GM18526 (cell line): ENCODE measurements around the gene CDHR5.

Experiments
- POLR2A ChIP-seq: IDR thresholded peaks from 3 replicates; pipeline ENCODE4 v1.6.1; 2011; ENCODE audit not compliant: insufficient read length; ENCODE audit errors: extremely low read depth

Gene CDHR5

GRCh38 chr11:636511-637332 is 12.0 kb upstream of the CDHR5 start, which contains the start of gene DRD4:
DRD4 (plus strand) TSS chr11:637269; CDS start chr11:637305, 36 bp downstream.
- TF ChIP-seq POLR2A = no peak

DNA sequence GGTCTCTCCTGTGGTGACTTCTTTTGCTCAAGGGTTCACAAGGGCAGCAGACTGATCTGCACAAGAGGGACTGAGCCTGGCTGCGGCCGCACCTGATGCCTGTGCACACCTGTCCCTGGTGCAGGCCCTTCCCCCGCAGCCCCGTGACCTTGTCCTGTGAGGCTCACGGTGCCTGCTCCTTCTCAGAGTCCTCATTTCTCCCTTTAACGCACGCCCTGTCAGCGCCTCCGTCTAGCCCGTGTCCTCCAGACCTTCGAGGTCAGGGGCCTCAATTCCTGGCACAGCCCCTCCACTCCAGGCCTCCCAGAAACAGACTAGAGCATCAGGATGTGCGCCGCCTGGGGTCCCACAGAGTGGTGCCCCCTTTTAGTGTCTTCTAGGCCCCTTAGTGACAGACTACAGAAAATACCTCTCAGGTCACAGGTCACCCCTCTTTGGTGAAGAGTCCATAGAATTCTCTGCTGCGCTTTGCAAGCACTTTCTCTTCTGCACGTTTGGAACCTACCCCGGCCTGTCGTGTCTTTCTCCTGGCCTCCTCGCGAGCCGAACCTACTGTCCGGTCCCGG is 11.3 kb upstream of the CDHR5 start:
- no peak for TF ChIP-seq POLR2A

- no peak for TF ChIP-seq POLR2A
Measured at GRCh38 chr11:630871-631270, 6.1 kb upstream of the CDHR5 start.

DNA sequence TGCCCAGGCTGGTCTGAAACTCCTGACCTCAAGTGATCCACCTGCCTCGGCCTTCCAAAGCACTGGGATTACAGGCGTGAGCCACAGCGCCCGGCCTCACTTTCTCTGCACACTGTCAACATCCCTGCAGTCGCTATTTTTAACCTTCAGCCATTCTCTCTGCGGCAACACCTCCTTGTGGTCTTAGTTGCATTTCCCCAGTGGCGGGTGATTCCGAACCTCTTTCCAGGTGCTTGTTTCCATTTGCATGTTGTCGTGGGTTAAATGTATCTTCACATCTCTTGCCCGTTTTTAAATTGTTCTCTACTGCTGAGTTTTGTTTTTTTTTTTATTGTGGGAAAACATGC is 4.5 kb upstream of the CDHR5 start:
- no peak for TF ChIP-seq POLR2A

GRCh38 chr11:628056-628455 is 3.3 kb upstream of the CDHR5 start:
- no peak for TF ChIP-seq POLR2A

DNA sequence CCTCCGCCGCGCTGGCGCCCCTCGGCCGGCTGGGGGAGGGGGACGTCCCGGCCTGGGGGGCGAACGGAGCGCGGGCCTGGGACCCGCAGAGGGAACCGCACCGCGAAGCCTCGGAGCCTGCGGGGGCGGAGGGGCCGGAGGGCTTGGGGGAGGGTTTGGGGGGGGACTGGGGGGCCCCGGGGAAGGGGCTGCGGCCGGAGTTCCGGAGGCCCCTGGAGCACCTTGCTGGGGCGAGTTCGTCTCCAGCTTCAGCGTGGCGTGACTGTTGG is 2.5 kb upstream of the CDHR5 start:
- no peak for TF ChIP-seq POLR2A

DNA sequence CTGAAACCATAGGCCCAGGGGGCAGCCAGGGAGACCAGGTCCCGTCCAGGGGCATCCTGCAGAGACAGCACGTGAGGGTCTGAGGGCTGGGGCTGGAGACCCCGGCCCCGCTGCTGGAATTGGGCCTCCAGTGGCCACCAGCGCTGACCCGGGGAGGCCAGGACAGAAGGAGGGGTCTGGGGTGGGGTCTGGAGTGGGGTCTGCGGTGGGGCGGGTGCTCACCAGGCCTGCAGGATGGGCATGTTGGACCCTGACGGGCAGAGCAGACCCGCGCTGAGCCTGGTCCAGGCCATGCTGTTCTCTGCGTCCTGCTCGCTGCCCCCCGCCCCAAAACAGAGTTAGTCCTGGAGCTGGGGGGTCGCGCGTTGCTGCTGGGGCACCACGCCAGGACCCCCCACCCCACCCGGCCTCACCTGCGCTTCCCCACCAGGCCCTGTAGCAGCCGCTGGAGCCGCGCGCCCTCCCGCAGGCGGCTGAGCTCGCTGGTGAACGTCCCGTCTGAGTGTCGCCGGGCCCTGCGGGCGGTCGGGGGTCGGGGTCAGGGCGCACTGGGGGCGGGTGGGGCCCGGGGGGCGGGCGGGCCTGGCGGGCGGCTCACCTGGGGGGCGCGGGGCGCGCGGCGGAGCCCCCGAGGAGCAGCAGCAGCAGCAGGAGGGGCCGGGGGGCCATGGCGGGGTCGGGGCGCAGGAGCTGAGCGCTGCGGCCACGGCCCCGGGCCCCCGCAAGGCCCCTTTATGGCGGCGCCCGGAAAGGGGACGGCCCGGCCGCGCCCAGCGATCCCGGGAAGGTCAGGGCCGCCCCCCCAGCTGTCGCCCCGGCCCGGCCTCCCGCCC is 1.9 kb upstream of the CDHR5 start, which contains the start of gene SCT:
TSS of gene SCT (minus strand) at position 707 of the 833 bp plus-strand sequence. CDS start at position 669, 38 bp downstream.
- TF ChIP-seq POLR2A = no peak

DNA sequence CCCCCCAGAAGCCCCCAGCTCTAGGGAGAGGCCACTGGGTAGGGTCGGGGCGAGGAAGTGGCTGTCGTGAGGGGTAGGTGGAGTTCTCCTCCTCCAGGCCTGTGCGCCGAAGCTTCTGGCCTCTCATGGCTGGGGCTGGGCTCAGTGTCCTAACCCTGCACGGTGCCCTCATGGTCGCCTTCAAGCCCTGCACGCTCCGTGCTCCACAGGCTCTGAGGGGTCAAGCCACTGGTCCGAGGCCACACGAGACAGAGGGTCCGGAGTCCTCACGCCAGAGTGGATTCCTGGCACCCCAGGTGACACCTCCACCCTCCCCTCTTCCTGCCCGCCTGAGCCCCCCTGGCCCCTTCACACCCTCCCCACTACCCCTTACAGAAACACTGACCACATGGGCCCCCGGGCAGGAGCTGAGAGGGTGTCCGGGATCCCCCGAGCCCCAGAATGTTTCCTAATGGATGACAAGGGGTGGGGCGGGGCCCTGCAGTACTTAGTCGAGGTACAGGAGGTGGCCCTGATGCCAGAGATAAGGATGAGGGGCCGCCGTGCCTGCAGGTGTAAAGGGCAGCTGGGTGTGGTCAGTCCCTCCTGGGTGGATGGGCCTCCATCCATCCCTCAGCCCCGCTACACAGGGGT is 997 bp upstream of the CDHR5 start:
- TF ChIP-seq POLR2A = no peak

- TF ChIP-seq POLR2A = no peak
Measured at GRCh38 chr11:623999-624704, 603 bp downstream of the CDHR5 start.

GRCh38 chr11:623349-623869 is 1.3 kb downstream of the CDHR5 start:
- no peak for TF ChIP-seq POLR2A

- no peak for TF ChIP-seq POLR2A
Measured at GRCh38 chr11:621838-622237, 2.9 kb downstream of the CDHR5 start.

GRCh38 chr11:620935-621814 is 3.6 kb downstream of the CDHR5 start:
- TF ChIP-seq POLR2A = no peak

DNA sequence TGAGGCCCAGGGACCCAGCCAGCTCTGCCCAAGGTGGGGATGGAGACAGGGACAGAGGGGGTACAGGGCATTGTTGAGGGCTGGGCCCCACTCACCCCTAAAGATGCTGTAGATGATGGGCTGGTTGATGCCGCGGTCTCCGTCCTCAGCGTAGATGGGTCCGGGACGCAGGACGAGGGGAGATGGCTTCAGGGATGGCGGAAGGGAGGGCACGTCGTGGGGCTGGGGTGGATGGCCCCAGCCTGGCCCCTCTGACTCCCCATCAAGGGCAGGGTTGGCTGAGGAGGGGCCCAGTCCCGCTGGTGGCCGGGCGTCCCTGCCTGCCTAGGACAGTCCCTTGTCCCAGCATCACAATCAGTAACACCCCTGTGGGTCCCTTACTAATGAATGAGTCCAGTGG is 4.6 kb downstream of the CDHR5 start:
- TF ChIP-seq POLR2A = no peak

DNA sequence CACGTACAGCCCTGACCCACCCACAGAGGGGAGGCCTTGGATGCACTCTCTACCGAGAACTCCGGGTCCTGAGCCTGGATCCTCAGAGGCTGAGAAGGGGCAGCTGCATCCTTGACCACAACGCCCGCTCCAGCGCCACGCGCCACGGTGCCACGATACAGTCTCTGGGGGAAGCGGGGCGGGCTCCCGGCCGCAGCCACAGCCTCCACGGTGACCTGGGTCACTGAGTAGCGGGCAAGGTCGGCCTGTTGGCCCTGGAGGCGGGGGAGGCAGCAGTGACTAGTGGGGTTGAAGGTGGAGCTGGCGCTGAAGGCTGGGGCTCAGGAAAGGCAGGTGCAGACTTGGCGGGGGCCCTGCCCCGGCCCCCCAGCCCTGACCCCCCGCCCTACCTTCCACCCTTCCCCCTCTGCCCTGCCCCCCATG is 5.1 kb downstream of the CDHR5 start:
- TF ChIP-seq POLR2A = no peak
